H1 (cell line): ENCODE data around the gene ABHD12. TPM values are rescaled to one million over a fixed set of nuclear protein-coding genes. Genes with fewer than 3 reads are reported as not detected.

Experiments
- CTCF ChIA-PET: fragments of 300-600 bp; sonication (Branson Sonifier 250); formaldehyde crosslinking; loops from one replicate; lab custom pipeline; 2021; ENCODE audit not compliant: partially characterized antibody; lab: Charles Lee
- POLR2A ChIA-PET: fragments of 300-600 bp; sonication (Branson Sonifier 250); formaldehyde crosslinking; loops from one replicate; lab custom pipeline; 2021; ENCODE audit warnings: inconsistent platforms; ENCODE audit not compliant: partially characterized antibody; lab: Charles Lee
- DNase-seq, 2 experiments: peaks; one replicate each; pipeline versions ENCODE4 v3.0.0 to v3.0.0-alpha.2; 2010 to 2022; ENCODE audit warnings: low spot score in 2 of 2, low read depth in 1 of 2, mixed read lengths in 1 of 2
- FAIRE-seq: peaks from 2 replicates; lab custom pipeline; 2011; peaks lifted over from hg19 to GRCh38; lab: Jason Lieb, UNC
- H2AFZ ChIP-seq: 2 replicates; pipeline ENCODE4 v1.8.1; 2012; ENCODE audit warnings: low read length, inconsistent platforms
- H2AK5ac ChIP-seq: 2 replicates; pipeline ENCODE4 v1.6.1; 2013; ENCODE audit warnings: low read depth, low read length
- H2BK120ac ChIP-seq: replicated peaks from 2 replicates; pipeline ENCODE3; 2013; ENCODE audit warnings: low read depth, low read length, inconsistent platforms
- H2BK12ac ChIP-seq: 2 replicates; pipeline ENCODE4 v1.6.1; 2013; ENCODE audit warnings: low read depth, low read length
- H2BK15ac ChIP-seq: 2 replicates; pipeline ENCODE4 v1.6.1; 2013; ENCODE audit warnings: low read length
- H2BK20ac ChIP-seq: 2 replicates; pipeline ENCODE4 v1.6.1; 2013; ENCODE audit warnings: low read length
- H2BK5ac ChIP-seq: 2 replicates; pipeline ENCODE4 v1.6.1; 2013; ENCODE audit warnings: low read depth, low read length
- H3K14ac ChIP-seq: 2 replicates; pipeline ENCODE4 v1.6.1; 2013; ENCODE audit warnings: inconsistent platforms; ENCODE audit not compliant: insufficient read length
- H3K18ac ChIP-seq: 2 replicates; pipeline ENCODE4 v1.6.1; 2013; ENCODE audit warnings: low read length; ENCODE audit errors: extremely low read depth
- H3K23ac ChIP-seq: 2 replicates; pipeline ENCODE4 v1.6.1; 2013; ENCODE audit warnings: inconsistent platforms; ENCODE audit not compliant: insufficient read length
- H3K23me2 ChIP-seq: 2 replicates; pipeline ENCODE4 v1.6.1; 2013; ENCODE audit warnings: low read depth, low read length
- H3K27ac ChIP-seq: 2 replicates; pipeline ENCODE4 v1.6.1; 2011; ENCODE audit warnings: low read depth, low read length, inconsistent platforms
- H3K27me3 ChIP-seq, 4 experiments: replicated peaks in 1 of 4; 1 replicate in 1 of 4; 2 replicates in 3 of 4; pipeline versions ENCODE4 v1.6.1 to v1.8.1; 2011 to 2013; ENCODE audit warnings: low read length in 3 of 4, mild to moderate bottlenecking in 3 of 4, inconsistent platforms in 2 of 4, mixed read lengths in 2 of 4, moderate library complexity in 1 of 4; ENCODE audit not compliant: control insufficient read depth in 3 of 4, insufficient read depth in 3 of 4; ENCODE audit errors: extremely low read depth in 1 of 4
- H3K36me3 ChIP-seq, 4 experiments: 2 replicates each; pipeline versions ENCODE4 v1.6.1 to v1.8.1; 2011 to 2013; ENCODE audit warnings: mild to moderate bottlenecking in 4 of 4, low read length in 3 of 4, moderate library complexity in 2 of 4, control low read depth in 1 of 4, inconsistent platforms in 1 of 4; ENCODE audit not compliant: insufficient read depth in 4 of 4, control insufficient read depth in 2 of 4
- H3K4ac ChIP-seq: replicated peaks from 2 replicates; pipeline ENCODE3; 2013; ENCODE audit warnings: low read length, low read depth, mixed read lengths, inconsistent platforms; ENCODE audit not compliant: insufficient read length
- H3K4me1 ChIP-seq, 4 experiments: replicated peaks in 1 of 4; 1 replicate in 1 of 4; 2 replicates in 3 of 4; pipeline versions ENCODE4 v1.6.1 to v1.8.1; 2011 to 2013; ENCODE audit warnings: low read length in 3 of 4, inconsistent platforms in 2 of 4, mixed read lengths in 1 of 4; ENCODE audit not compliant: insufficient read depth in 4 of 4, control insufficient read depth in 3 of 4
- H3K4me2 ChIP-seq, 2 experiments: 2 replicates each; pipeline versions ENCODE4 v1.6.1 to v1.8.1; 2011 to 2013; ENCODE audit warnings: low read depth in 2 of 2, low read length in 2 of 2, control low read depth in 1 of 2, inconsistent platforms in 1 of 2, mild to moderate bottlenecking in 1 of 2; ENCODE audit not compliant: insufficient read depth in 1 of 2
- H3K4me3 ChIP-seq, 4 experiments: fragments of 200-600, 300-600 bp in 1 of 4; sonication (generic), shearing (Covaris generic), sonication (Bioruptor Twin) in 1 of 4; 2 replicates each; pipeline versions ENCODE4 v1.5.1 to v1.8.1; 2011 to 2016; ENCODE audit warnings: low read length in 4 of 4, low read depth in 3 of 4, control low read depth in 2 of 4, inconsistent platforms in 2 of 4, mild to moderate bottlenecking in 2 of 4, mixed read lengths in 1 of 4, moderate library complexity in 1 of 4; ENCODE audit not compliant: insufficient read depth in 2 of 4; ENCODE audit errors: extremely low read depth in 1 of 4
- H3K56ac ChIP-seq: replicated peaks from 2 replicates; pipeline ENCODE3; 2013; ENCODE audit warnings: low read depth, mild to moderate bottlenecking, mixed read lengths, low read length, inconsistent platforms; ENCODE audit not compliant: insufficient read length
- H3K79me1 ChIP-seq: 2 replicates; pipeline ENCODE4 v1.6.1; 2013; ENCODE audit warnings: low read depth, low read length, control low read depth
- H3K79me2 ChIP-seq, 2 experiments: 2 replicates each; pipeline versions ENCODE4 v1.6.1 to v1.8.1; 2012 to 2013; ENCODE audit warnings: low read length in 2 of 2, mild to moderate bottlenecking in 2 of 2, inconsistent platforms in 1 of 2; ENCODE audit not compliant: insufficient read depth in 2 of 2, control insufficient read depth in 1 of 2
- H3K9ac ChIP-seq, 4 experiments: replicated peaks in 1 of 4; 1 replicate in 1 of 4; 2 replicates in 3 of 4; pipeline versions ENCODE4 v1.6.1 to v1.8.1; 2011 to 2013; ENCODE audit warnings: low read depth in 3 of 4, low read length in 3 of 4, control low read depth in 2 of 4, mild to moderate bottlenecking in 2 of 4, moderate library complexity in 2 of 4, inconsistent platforms in 1 of 4; ENCODE audit errors: extremely low read depth in 1 of 4
- H3K9me3 ChIP-seq, 2 experiments: 2 replicates each; pipeline versions ENCODE4 v1.6.1 to v1.8.1; 2012 to 2013; ENCODE audit warnings: mild to moderate bottlenecking in 2 of 2, moderate library complexity in 2 of 2, control low read depth in 1 of 2, inconsistent platforms in 1 of 2, low read depth in 1 of 2, low read length in 1 of 2, mixed read lengths in 1 of 2; ENCODE audit not compliant: insufficient read depth in 2 of 2
- H4K20me1 ChIP-seq, 2 experiments: replicated peaks in 1 of 2; 2 replicates each; pipeline versions ENCODE3 to v1.8.1; 2011 to 2013; ENCODE audit warnings: inconsistent platforms in 2 of 2, low read length in 2 of 2, mild to moderate bottlenecking in 1 of 2; ENCODE audit not compliant: insufficient read depth in 2 of 2, control insufficient read depth in 1 of 2
- H4K5ac ChIP-seq: 2 replicates; pipeline ENCODE4 v1.6.1; 2013; ENCODE audit warnings: low read length, low read depth, mixed read lengths, inconsistent platforms; ENCODE audit not compliant: insufficient read length
- H4K8ac ChIP-seq: 2 replicates; pipeline ENCODE4 v1.8.0; 2013; ENCODE audit warnings: mild to moderate bottlenecking, moderate library complexity, low read length, inconsistent platforms; ENCODE audit not compliant: insufficient read depth; ENCODE audit errors: extremely low read depth
- H4K91ac ChIP-seq: replicated peaks from 2 replicates; pipeline ENCODE3; 2013; ENCODE audit warnings: low read length, mixed read lengths, inconsistent platforms; ENCODE audit not compliant: insufficient read length
- BRCA1 ChIP-seq: IDR thresholded peaks from 2 replicates; pipeline ENCODE4 v1.6.1; 2012; ENCODE audit warnings: low read depth, low read length, improper control_type of control experiment
- CBX8 ChIP-seq: fragments of 300-800, 300-1000 bp; sonication (generic); IDR thresholded peaks from 2 replicates; pipeline ENCODE4 v1.7.1; 2016; ENCODE audit warnings: low read depth, low read length, borderline replicate concordance
- EZH2 ChIP-seq: fragments of 200-600 bp; sonication (generic); IDR thresholded peaks from 2 replicates; pipeline ENCODE4 v1.7.1; 2012; ENCODE audit warnings: low read depth, mild to moderate bottlenecking, moderate library complexity, low read length, inconsistent platforms; ENCODE audit not compliant: severe bottlenecking
- KDM5A ChIP-seq: fragments of 200-600 bp; IDR thresholded peaks from 2 replicates; pipeline ENCODE4 v1.7.1; 2012; ENCODE audit warnings: mild to moderate bottlenecking, low read length, inconsistent platforms, mixed read lengths
- RBBP5 ChIP-seq: IDR thresholded peaks from 2 replicates; pipeline ENCODE4 v1.7.1; 2012; ENCODE audit warnings: low read depth, mild to moderate bottlenecking, inconsistent platforms, low read length, moderate library complexity, borderline replicate concordance
- RFX5 ChIP-seq: IDR thresholded peaks from 2 replicates; pipeline ENCODE4 v1.6.1; 2011; ENCODE audit warnings: low read depth, low read length, improper control_type of control experiment, borderline replicate concordance
- SIRT6 ChIP-seq: IDR thresholded peaks from one replicate; pipeline ENCODE4 v1.7.1; 2012; ENCODE audit warnings: low read length, inconsistent platforms
- SP4 ChIP-seq: IDR thresholded peaks from 2 replicates; pipeline ENCODE4 v1.6.1; 2012; ENCODE audit warnings: low read length, inconsistent platforms
- TAF1 ChIP-seq: IDR thresholded peaks from 2 replicates; pipeline ENCODE4 v1.6.1; 2011; ENCODE audit warnings: mild to moderate bottlenecking, low read depth, low read length
- WGBS, 2 experiments: shearing (Covaris generic) in 1 of 2; methylation state at CpG; one replicate each; pipeline versions ENCODE4 v1.1.6 to v1.1.7; 2013 to 2015; ENCODE audit warnings: low lambda C conversion rate in 2 of 2, mixed read lengths in 2 of 2, inconsistent platforms in 1 of 2, low coverage in 1 of 2, missing lambda C conversion rate in 1 of 2; ENCODE audit not compliant: insufficient replicate concordance in 2 of 2, insufficient coverage in 1 of 2, insufficient read length in 1 of 2; ENCODE audit errors: extremely low coverage in 1 of 2, missing lambda C conversion rate in 1 of 2; 5-methylcytosine and 5-hydroxymethylcytosine counted together
- polyA plus RNA-seq, 7 experiments: library from polyadenylated mRNA; depleted of rRNA in 3 of 7; stranded (reverse) in 5 of 7; unstranded in 2 of 7; fragments of >200 nt in 5 of 7; fragments of 200-250 nt in 2 of 7; gene quantifications; 1 replicate in 5 of 7; 2 replicates in 1 of 7; 4 replicates in 1 of 7; pipeline versions ENCODE4 v1.2.1 to v1.2.3, GENCODE V29; 2011 to 2013; ENCODE audit warnings: missing spikeins in 2 of 7, mixed read lengths in 2 of 7
- total RNA-seq: library from RNA; stranded (reverse); fragmentation: NEBNext Ultra II Directional; extraction: Animal tissue kit (Norgen Biotek cat#: 25700); gene quantifications from 2 replicates; pipeline ENCODE4 v1.2.1, GENCODE V29; 2021
- TF ChIP-seq, protein P1 (sequence below): IDR thresholded peaks from 2 replicates; pipeline ENCODE4 v1.6.1; 2012; ENCODE audit warnings: inconsistent platforms

ABHD12 gene
- total and polyA plus RNA-seq, 2 of the 8 experiments (the other 6 are each of a cell fraction or from before 2014, with no cell fraction given): 31.3 to 59.5 TPM

DNA sequence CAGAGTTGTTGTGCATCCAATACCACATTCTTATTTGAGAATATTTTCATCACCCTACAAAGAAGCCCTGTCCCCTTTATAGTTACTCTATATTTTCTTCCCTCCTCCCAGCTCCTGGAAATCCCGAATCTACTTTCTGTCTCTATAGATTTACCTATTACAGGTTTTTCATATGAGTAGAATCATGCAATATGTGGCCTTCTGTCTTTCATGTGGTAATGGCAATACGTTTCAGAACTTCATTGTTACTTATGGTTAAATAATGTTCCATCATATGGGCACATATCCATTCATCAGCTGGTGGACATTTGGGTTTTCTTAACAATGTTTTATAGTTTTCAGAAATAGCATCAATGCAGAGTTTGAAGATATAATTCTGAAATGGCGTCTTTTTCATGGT is 33.9 kb upstream of the ABHD12 start:
- H3K9ac ChIP-seq: no peak overlapping the region
- POLR2A ChIA-PET: no interaction called here
- FAIRE-seq: no peak

More for the DNA sequence above, 33.9 kb upstream of the ABHD12 start:
- Histone ChIP-seq H3K27ac (no peak overlapping the region), H4K91ac (no peak overlapping the region), H2BK5ac (no peak overlapping the region), H3K14ac (no peak overlapping the region), H3K36me3 (peaks cover 7 to 61% (median 29%) of the 10 kb centered on the region in 4 experiments; a peak in 6 of 8 replicates), H3K23ac (no peak overlapping the region), H3K18ac (no peak overlapping the region), H4K8ac (no peak overlapping the region), H2BK20ac (no peak overlapping the region), H3K79me2 (no peaks in the 10 kb centered on the region), H2BK15ac (no peak overlapping the region), H3K23me2 (no peaks in the 10 kb centered on the region), H3K4me1 (no peaks in the 10 kb centered on the region), H3K4ac (no peak overlapping the region), H3K27me3 (no peaks in the 10 kb centered on the region), H3K4me3 (no peak overlapping the region), H2BK120ac (no peak overlapping the region), H3K79me1 (no peaks in the 10 kb centered on the region), H4K20me1 (peaks cover 0 to 3% of the 10 kb centered on the region in 2 experiments), H2BK12ac (no peak overlapping the region), H4K5ac (no peak overlapping the region), H3K56ac (no peak overlapping the region), H3K9me3 (no peaks in the 10 kb centered on the region), H3K4me2 (no peak overlapping the region), H2AFZ (no peak overlapping the region), H2AK5ac (no peak overlapping the region)
- DNase-seq: no peak
- CTCF ChIA-PET: interaction anchor here (1.1 kb wide), 1 partner anchor 26 kb away, joined by 3 read pairs; no protein-coding TSS in a partner anchor
- 90% methylated on average over 3 of the region's 3 CpGs; no CpG with 5 or more reads in 1 of the 2 experiments for WGBS, 2 experiments
- TF ChIP-seq CBX8 (no peak), RFX5 (no peak), SP4 (no peak), KDM5A (no peak), RBBP5 (no peak), TAF1 (no peak), SIRT6 (no peak), BRCA1 (no peak), EZH2 (no peak)
- TF ChIP-seq, protein P1, sequence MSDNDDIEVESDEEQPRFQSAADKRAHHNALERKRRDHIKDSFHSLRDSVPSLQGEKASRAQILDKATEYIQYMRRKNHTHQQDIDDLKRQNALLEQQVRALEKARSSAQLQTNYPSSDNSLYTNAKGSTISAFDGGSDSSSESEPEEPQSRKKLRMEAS: no peak
